Caco-2 (cell line): Measurements from ENCODE around the gene HOXB6. TPM values are rescaled to one million over a fixed set of nuclear protein-coding genes. Genes with fewer than 3 reads are reported as not detected.

Experiments
- BruUV-seq: library from RNA; stranded (reverse); fragments of 400-500 nt; replicated peaks from 2 replicates; lab custom pipeline; 2021; lab: Mats Ljungman, UMichigan
- CTCF ChIA-PET: fragments of 300-600 bp; sonication (Branson Sonifier 250); formaldehyde crosslinking; loops from one replicate; lab custom pipeline; 2022; ENCODE audit warnings: antibody characterized with exemption; lab: Charles Lee
- POLR2A ChIA-PET: fragments of 300-600 bp; sonication (Branson Sonifier 250); formaldehyde crosslinking; loops from one replicate; lab custom pipeline; 2022; ENCODE audit warnings: antibody characterized with exemption; lab: Charles Lee
- DNase-seq, 2 experiments: peaks; one replicate each; pipeline versions ENCODE4 v3.0.0 to v3.0.0-alpha.2; 2020 to 2022
- H3K27me3 ChIP-seq: replicated peaks from 2 replicates; pipeline ENCODE4 v1.6.0; 2011; ENCODE audit warnings: low read length; ENCODE audit not compliant: control insufficient read depth, insufficient read depth
- H3K36me3 ChIP-seq: 2 replicates; pipeline ENCODE4 v1.5.1; 2011; ENCODE audit warnings: low read length; ENCODE audit not compliant: control insufficient read depth, insufficient read depth
- H3K4me1 ChIP-seq: fragments of 250-450 bp; sonication (Bioruptor Pico); 2 replicates; pipeline ENCODE4 v1.5.1; 2020; ENCODE audit warnings: mild to moderate bottlenecking
- H3K4me3 ChIP-seq: 2 replicates; pipeline ENCODE4 v1.5.1; 2011; ENCODE audit warnings: low read depth, mild to moderate bottlenecking, control low read depth, low read length
- H3K9me3 ChIP-seq: fragments of 250-450 bp; sonication (Bioruptor Pico); 2 replicates; pipeline ENCODE4 v1.5.1; 2020; ENCODE audit warnings: mild to moderate bottlenecking, moderate library complexity
- H3K27ac Mint-ChIP-seq: one replicate; pipeline ENCODE4 v1.8.0; 2022; ENCODE audit warnings: mixed read lengths; ENCODE audit not compliant: unreplicated experiment
- H3K27me3 Mint-ChIP-seq: one replicate; pipeline ENCODE4 v1.8.0; 2022; ENCODE audit warnings: mixed read lengths; ENCODE audit not compliant: insufficient read depth, unreplicated experiment
- H3K36me3 Mint-ChIP-seq: one replicate; pipeline ENCODE4 v1.8.0; 2022; ENCODE audit warnings: mild to moderate bottlenecking, mixed read lengths; ENCODE audit not compliant: insufficient read depth, unreplicated experiment
- H3K4me1 Mint-ChIP-seq: one replicate; pipeline ENCODE4 v1.8.0; 2022; ENCODE audit warnings: low read depth, mixed read lengths; ENCODE audit not compliant: unreplicated experiment
- H3K4me3 Mint-ChIP-seq: one replicate; pipeline ENCODE4 v1.8.0; 2022; ENCODE audit warnings: mild to moderate bottlenecking, moderate library complexity, mixed read lengths; ENCODE audit not compliant: unreplicated experiment
- H3K9me3 Mint-ChIP-seq: one replicate; pipeline ENCODE4 v1.8.0; 2022; ENCODE audit warnings: mixed read lengths; ENCODE audit not compliant: unreplicated experiment
- intact Hi-C: fragments of 100-400 bp; cut with micrococcal nuclease; formaldehyde crosslinking; loops from one replicate; pipeline ENCODE4 v1.10.0; 2022; ENCODE audit not compliant: unreplicated experiment
- total RNA-seq: library from RNA; stranded (reverse); gene quantifications from 2 replicates; pipeline ENCODE4 v1.2.3, GENCODE V29; 2022
- TF ChIP-seq, protein P1 (sequence below), 2 experiments: fragments of 200-600 bp in 1 of 2; IDR thresholded peaks; 1 replicate in 1 of 2; 2 replicates in 1 of 2; pipeline versions ENCODE4 v1.5.1 to v1.8.0; 2011 to 2022; ENCODE audit warnings: antibody characterized with exemption in 1 of 2, control low read depth in 1 of 2, inconsistent platforms in 1 of 2, low read depth in 1 of 2, low read length in 1 of 2, mild to moderate bottlenecking in 1 of 2, moderate library complexity in 1 of 2; ENCODE audit not compliant: insufficient read depth in 1 of 2, severe bottlenecking in 1 of 2, unreplicated experiment in 1 of 2

Gene HOXB6
- total RNA-seq, 1 experiment from 2014 or later, result 1.9 TPM

DNA sequence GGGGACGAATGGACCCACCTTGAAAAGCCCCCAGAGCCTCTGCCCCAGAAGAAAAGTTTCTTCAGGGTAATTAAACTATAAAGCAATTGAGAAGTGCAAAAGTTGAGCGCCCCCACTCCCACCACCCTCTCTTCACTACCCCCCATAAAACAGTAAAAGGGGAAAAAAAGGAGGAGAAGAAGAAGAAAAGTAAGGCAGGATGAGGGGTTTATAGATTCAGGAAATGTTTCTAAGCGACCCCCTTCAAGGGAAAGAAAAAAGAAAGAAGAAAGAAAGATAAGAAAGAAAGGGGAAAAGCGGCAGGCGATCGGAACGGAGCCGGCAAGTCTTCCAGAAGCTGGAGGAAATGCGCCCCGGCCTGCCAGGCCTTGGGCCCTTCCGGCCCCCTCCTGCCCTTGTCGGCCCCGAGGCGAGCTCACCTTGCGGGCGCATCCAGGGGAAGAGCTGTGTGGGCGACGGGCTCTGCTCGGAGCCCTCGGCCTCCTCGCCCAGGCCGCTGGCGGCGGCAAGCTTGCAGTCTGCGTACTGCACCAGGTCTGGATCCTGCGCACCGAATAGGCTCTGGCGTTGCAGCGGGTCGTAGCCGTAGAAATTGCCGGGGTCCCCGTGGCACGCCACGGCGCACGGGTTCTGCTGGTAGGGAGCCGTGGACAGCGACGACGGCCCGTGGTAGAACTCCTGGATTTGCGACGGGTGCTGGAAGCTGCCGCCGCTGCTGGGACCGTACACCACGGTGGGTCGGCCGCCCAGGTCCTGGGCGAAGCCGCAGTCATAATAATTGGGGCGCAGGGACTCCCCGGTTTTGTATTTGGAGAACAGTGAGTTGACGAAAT lies 9.3 kb upstream of the HOXB6 start:
- H3K36me3 ChIP-seq, result no peaks in the 10 kb centered on the region
- H3K27ac Mint-ChIP-seq, result no peak overlapping the region
- peaks cover 45% of the 10 kb centered on the region for H3K4me1 Mint-ChIP-seq
- no peak for DNase-seq
- H3K27me3 ChIP-seq, result peaks cover 15% of the 10 kb centered on the region
- ChIA-PET POLR2A (interaction anchor here (0.5 kb wide), 1 partner anchor 990 kb away, joined by 7 read pairs; no protein-coding TSS in a partner anchor), CTCF (interaction anchor here (0.6 to 1.4 kb wide), 14 partner anchors 12 to 485 kb away, joined by 3 to 28 read pairs (median 5); partner anchors contain the start of genes ATP5MC1 and HOXB9)
- TF ChIP-seq, protein P1, sequence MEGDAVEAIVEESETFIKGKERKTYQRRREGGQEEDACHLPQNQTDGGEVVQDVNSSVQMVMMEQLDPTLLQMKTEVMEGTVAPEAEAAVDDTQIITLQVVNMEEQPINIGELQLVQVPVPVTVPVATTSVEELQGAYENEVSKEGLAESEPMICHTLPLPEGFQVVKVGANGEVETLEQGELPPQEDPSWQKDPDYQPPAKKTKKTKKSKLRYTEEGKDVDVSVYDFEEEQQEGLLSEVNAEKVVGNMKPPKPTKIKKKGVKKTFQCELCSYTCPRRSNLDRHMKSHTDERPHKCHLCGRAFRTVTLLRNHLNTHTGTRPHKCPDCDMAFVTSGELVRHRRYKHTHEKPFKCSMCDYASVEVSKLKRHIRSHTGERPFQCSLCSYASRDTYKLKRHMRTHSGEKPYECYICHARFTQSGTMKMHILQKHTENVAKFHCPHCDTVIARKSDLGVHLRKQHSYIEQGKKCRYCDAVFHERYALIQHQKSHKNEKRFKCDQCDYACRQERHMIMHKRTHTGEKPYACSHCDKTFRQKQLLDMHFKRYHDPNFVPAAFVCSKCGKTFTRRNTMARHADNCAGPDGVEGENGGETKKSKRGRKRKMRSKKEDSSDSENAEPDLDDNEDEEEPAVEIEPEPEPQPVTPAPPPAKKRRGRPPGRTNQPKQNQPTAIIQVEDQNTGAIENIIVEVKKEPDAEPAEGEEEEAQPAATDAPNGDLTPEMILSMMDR (IDR thresholded peaks at IDR 0.05; ENCODE audit: insufficient read depth in 1 of 2, low read depth in 1 of 2, low read length in 1 of 2, severe bottlenecking in 1 of 2, unreplicated experiment in 1 of 2), result no peak
- intact Hi-C loops, result loop anchor here (1.0 to 2.0 kb wide), 2 partner anchors 116 to 461 kb away; no protein-coding TSS in a partner anchor
- H3K36me3 Mint-ChIP-seq, result peaks cover 16% of the 10 kb centered on the region
- H3K9me3 ChIP-seq, result no peaks in the 10 kb centered on the region
- H3K9me3 Mint-ChIP-seq, result no peaks in the 10 kb centered on the region
- peak overlapping the region; percentile 86 for H3K4me3 Mint-ChIP-seq
- peaks cover 52% of the 10 kb centered on the region for H3K27me3 Mint-ChIP-seq
- peak overlapping the region; percentile 6; the same call in 1 of the 2 replicates for H3K4me3 ChIP-seq
- BruUV-seq, result no TSS peak
- peaks cover 13% of the 10 kb centered on the region for H3K4me1 ChIP-seq

DNA sequence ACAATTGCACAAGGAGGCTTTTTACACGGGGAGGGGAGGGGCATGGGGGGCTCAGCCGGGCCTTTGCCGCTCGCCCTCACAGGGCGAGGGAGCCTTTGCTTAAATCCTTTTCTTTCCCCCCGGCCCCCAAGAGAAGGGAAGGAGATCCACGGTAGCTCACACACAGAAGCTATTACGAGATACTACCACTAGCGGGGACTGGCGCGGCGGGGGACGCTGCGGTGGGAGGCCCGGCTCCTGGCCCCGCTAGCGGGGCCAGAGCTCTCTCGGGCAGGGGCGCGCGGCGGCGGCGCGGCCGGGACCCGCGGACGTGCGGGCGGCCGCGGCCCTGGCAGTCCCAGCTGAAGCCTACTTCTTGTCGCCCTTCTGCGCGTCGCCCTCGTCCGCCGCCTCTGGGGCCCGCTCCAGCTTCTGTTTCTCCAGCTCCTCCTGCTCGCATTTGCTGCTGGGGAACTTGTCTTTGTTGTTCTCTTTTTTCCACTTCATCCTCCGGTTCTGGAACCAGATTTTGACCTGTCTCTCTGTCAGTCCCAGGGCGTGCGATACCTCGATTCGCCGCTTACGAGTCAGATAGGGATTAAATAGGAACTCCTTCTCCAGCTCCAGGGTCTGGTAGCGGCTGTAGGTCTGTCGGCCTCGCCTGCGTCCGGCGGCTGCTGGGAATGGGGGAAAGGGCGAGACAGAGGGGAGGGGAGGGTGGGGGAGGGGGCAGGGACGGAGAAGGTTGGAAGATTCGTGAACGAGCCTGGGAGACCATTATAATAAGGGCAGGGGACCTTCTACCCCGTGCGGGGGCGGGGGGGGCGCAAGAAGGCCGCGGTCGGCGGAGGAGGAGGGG lies 8.3 kb upstream of the HOXB6 start:
- ChIA-PET CTCF (interaction anchor here (0.5 to 1.4 kb wide), 36 partner anchors 9 to 981 kb away, joined by 3 to 28 read pairs (median 3); partner anchors contain the start of genes HOXB5, HOXB9 and NFE2L1), POLR2A (interaction anchor here (0.6 to 0.9 kb wide), 3 partner anchors 12 to 655 kb away, joined by 3 to 6 read pairs (median 5); partner anchors contain the start of genes NFE2L1 and PRR15L)
- peaks cover 10% of the 10 kb centered on the region for H3K4me1 ChIP-seq
- H3K36me3 ChIP-seq, result no peaks in the 10 kb centered on the region
- no peaks in the 10 kb centered on the region for H3K9me3 Mint-ChIP-seq
- intact Hi-C loops, result loop anchor here (1.0 to 2.0 kb wide), 2 partner anchors 115 to 460 kb away; no protein-coding TSS in a partner anchor
- TF ChIP-seq, protein P1 (IDR thresholded peaks at IDR 0.05; ENCODE audit: insufficient read depth in 1 of 2, low read depth in 1 of 2, low read length in 1 of 2, severe bottlenecking in 1 of 2, unreplicated experiment in 1 of 2), result peak; percentile 56 to 62
- H3K4me1 Mint-ChIP-seq, result peaks cover 40% of the 10 kb centered on the region
- BruUV-seq, result no TSS peak
- peaks cover 43% of the 10 kb centered on the region for H3K27me3 Mint-ChIP-seq
- DNase-seq, result peak; percentile 79 to 82
- H3K4me3 Mint-ChIP-seq, result peak overlapping the region; percentile 86
- peaks cover 9% of the 10 kb centered on the region for H3K36me3 Mint-ChIP-seq
- peak overlapping the region; percentile 4 for H3K27ac Mint-ChIP-seq
- H3K27me3 ChIP-seq, result peaks cover 13% of the 10 kb centered on the region
- H3K4me3 ChIP-seq, result peak overlapping the region; percentile 70
- no peaks in the 10 kb centered on the region for H3K9me3 ChIP-seq
